GM23338 (cell line): ENCODE measurements around the gene CHIC2. TPM values are rescaled to one million over a fixed set of nuclear protein-coding genes. Genes with fewer than 3 reads are reported as not detected.

Source experiments
- ATAC-seq: fragments of 200-7000 bp; cut with Tn5 transposase; 3 replicates; pipeline ENCODE4 v1.9.1; 2020
- DNase-seq: peaks from one replicate; pipeline ENCODE4 v3.0.0-alpha.2; 2015; ENCODE audit warnings: low spot score
- H2AFZ ChIP-seq: fragments of 200-600 bp; sonication (generic); 2 replicates; pipeline ENCODE4 v1.8.0; 2016; ENCODE audit warnings: antibody characterized with exemption, mild to moderate bottlenecking, moderate library complexity
- H3F3A ChIP-seq: fragments of 200-600 bp; sonication (generic); replicated peaks from 2 replicates; pipeline ENCODE4 v1.8.0; 2017; ENCODE audit warnings: antibody characterized with exemption, mixed run types, low read depth
- H3K27ac ChIP-seq: fragments of 200-600 bp; sonication (generic); 2 replicates; pipeline ENCODE4 v1.6.1; 2016; ENCODE audit warnings: low read depth
- H3K27me3 ChIP-seq: fragments of 200-600 bp; sonication (generic); 2 replicates; pipeline ENCODE4 v1.8.0; 2016; ENCODE audit warnings: mild to moderate bottlenecking, mixed run types, moderate library complexity; ENCODE audit not compliant: insufficient read depth
- H3K36me3 ChIP-seq: fragments of 200-600 bp; sonication (generic); 2 replicates; pipeline ENCODE4 v1.8.0; 2016; ENCODE audit warnings: mild to moderate bottlenecking; ENCODE audit not compliant: insufficient read depth
- H3K4me1 ChIP-seq: fragments of 200-600 bp; sonication (generic); 2 replicates; pipeline ENCODE4 v1.8.0; 2016; ENCODE audit warnings: mild to moderate bottlenecking, moderate library complexity; ENCODE audit not compliant: insufficient read depth
- H3K4me2 ChIP-seq: fragments of 200-600 bp; sonication (generic); 2 replicates; pipeline ENCODE4 v1.7.1; 2017; ENCODE audit warnings: mixed run types
- H3K4me3 ChIP-seq: fragments of 200-600 bp; sonication (generic); 2 replicates; pipeline ENCODE4 v1.6.1; 2016; ENCODE audit warnings: mixed run types
- H3K79me2 ChIP-seq: fragments of 200-600 bp; sonication (generic); replicated peaks from 2 replicates; pipeline ENCODE4 v1.8.0; 2017; ENCODE audit warnings: mild to moderate bottlenecking; ENCODE audit not compliant: insufficient read depth
- H3K9me2 ChIP-seq: fragments of 200-600 bp; sonication (generic); 2 replicates; pipeline ENCODE4 v1.8.0; 2017; ENCODE audit not compliant: insufficient read depth
- H4K20me1 ChIP-seq: fragments of 200-600 bp; sonication (generic); replicated peaks from 2 replicates; pipeline ENCODE4 v1.8.0; 2017; ENCODE audit warnings: mild to moderate bottlenecking; ENCODE audit not compliant: insufficient read depth
- H3K27ac Mint-ChIP-seq: 2 replicates; pipeline ENCODE4 v1.8.0; 2020; ENCODE audit warnings: inconsistent platforms, mild to moderate bottlenecking, moderate library complexity, mixed read lengths
- H3K27me3 Mint-ChIP-seq: 3 replicates; pipeline ENCODE4 v1.8.0; 2022; ENCODE audit warnings: low read depth, mild to moderate bottlenecking, moderate library complexity, mixed read lengths, inconsistent platforms; ENCODE audit not compliant: insufficient read depth, poor library complexity
- H3K36me3 Mint-ChIP-seq: 3 replicates; pipeline ENCODE4 v1.8.0; 2021; ENCODE audit warnings: low read depth, mild to moderate bottlenecking, inconsistent platforms, moderate library complexity, mixed read lengths
- H3K4me1 Mint-ChIP-seq: 3 replicates; pipeline ENCODE4 v1.8.0; 2020; ENCODE audit warnings: mild to moderate bottlenecking, inconsistent platforms, mixed read lengths
- H3K4me3 Mint-ChIP-seq: 3 replicates; pipeline ENCODE4 v1.8.0; 2021; ENCODE audit warnings: moderate library complexity, mild to moderate bottlenecking, inconsistent platforms, mixed read lengths
- H3K9me3 Mint-ChIP-seq: 3 replicates; pipeline ENCODE4 v1.8.0; 2020; ENCODE audit warnings: moderate library complexity, mild to moderate bottlenecking, inconsistent platforms, mixed read lengths
- CTCF ChIP-seq, 2 experiments: fragments of 200-600 bp in 1 of 2; sonication (generic) in 1 of 2; conservative IDR thresholded peaks; 2 replicates each; pipeline versions ENCODE4 v1.5.1 to v1.6.1; 2016 to 2017; ENCODE audit warnings: antibody characterized with exemption in 2 of 2, low read depth in 2 of 2, mild to moderate bottlenecking in 2 of 2, moderate library complexity in 1 of 2
- ETS1 ChIP-seq: IDR thresholded peaks from 2 replicates; pipeline ENCODE4 v1.6.1; 2016; ENCODE audit warnings: antibody characterized with exemption
- JUNB ChIP-seq: IDR thresholded peaks from one replicate; pipeline ENCODE4 v1.6.1; 2016; ENCODE audit warnings: antibody characterized with exemption; ENCODE audit not compliant: unreplicated experiment
- POLR2AphosphoS5 ChIP-seq: IDR thresholded peaks from 2 replicates; pipeline ENCODE4 v1.6.1; 2016; ENCODE audit warnings: antibody characterized with exemption, low read depth
- REST ChIP-seq: IDR thresholded peaks from one replicate; pipeline ENCODE4 v1.6.1; 2018; ENCODE audit warnings: antibody characterized with exemption; ENCODE audit not compliant: unreplicated experiment
- ZNF331 ChIP-seq: fragments of 250-450 bp; sonication (Bioruptor Pico); IDR thresholded peaks from 2 replicates; pipeline ENCODE4 v1.5.0; 2020; ENCODE audit warnings: low read depth, mild to moderate bottlenecking, moderate library complexity
- ZNF462 ChIP-seq: fragments of 250-450 bp; sonication (Bioruptor Pico); IDR thresholded peaks from 2 replicates; pipeline ENCODE4 v1.5.0; 2020; ENCODE audit warnings: mild to moderate bottlenecking, moderate library complexity
- polyA plus RNA-seq: library from polyadenylated mRNA; unstranded; fragments of >200 nt; fragmentation: Nextera tagmentation; extraction: Ambion mirVana; gene quantifications from 2 replicates; pipeline ENCODE4 v1.2.1, GENCODE V29; 2016
- total RNA-seq: library from RNA; depleted of rRNA; stranded (reverse); fragments of >200 nt; shearing (Covaris generic); gene quantifications from 2 replicates; pipeline ENCODE4 v1.2.3, GENCODE V29; 2014

Gene CHIC2
- total and polyA plus RNA-seq, 2 experiments from 2014 or later: 17.2 to 18.3 TPM

- TF ChIP-seq ZNF462: no peak
These were observed 20.9 kb upstream of the CHIC2 start (continued) for GRCh38 chr4:54085284-54085683.

- Histone ChIP-seq H3K9me2 (no peaks in the 10 kb centered on the region), H3K36me3 (no peaks in the 10 kb centered on the region), H3K4me2 (no peak overlapping the region), H3K79me2 (no peaks in the 10 kb centered on the region), H3K4me1 (no peaks in the 10 kb centered on the region), H3K27ac (no peak overlapping the region), H4K20me1 (no peaks in the 10 kb centered on the region), H3F3A (no peaks in the 10 kb centered on the region), H3K4me3 (no peak overlapping the region), H3K27me3 (peaks cover 11% of the 10 kb centered on the region; the same call in 1 of the 2 replicates), H2AFZ (no peak overlapping the region)
- no peaks in the 10 kb centered on the region for H3K4me1 Mint-ChIP-seq
- DNase-seq (no peak), ATAC-seq (no peak)
- peaks cover 7% of the 10 kb centered on the region for H3K27me3 Mint-ChIP-seq
- H3K9me3 Mint-ChIP-seq: no peaks in the 10 kb centered on the region
- H3K4me3 Mint-ChIP-seq: no peak overlapping the region
- H3K36me3 Mint-ChIP-seq: no peaks in the 10 kb centered on the region
- H3K27ac Mint-ChIP-seq: no peak overlapping the region
- TF ChIP-seq JUNB (no peak), POLR2AphosphoS5 (no peak), ZNF331 (CRISPR knock-in tag) (no peak), CTCF (conservative IDR thresholded peaks at IDR 0.05; ENCODE audit: low read depth in 2 of 2) (no peak), ETS1 (no peak), REST (no peak)
These were observed 17.8 kb upstream of the CHIC2 start for GRCh38 chr4:54082168-54082567.
